H9 (cell line): ENCODE results near the gene DDC. TPM values are rescaled to one million over a fixed set of nuclear protein-coding genes. Genes with fewer than 3 reads are reported as not detected.

ENCODE experiments used
- DNase-seq: peaks from one replicate; pipeline ENCODE4 v3.0.0-alpha.2; 2017
- H2AFZ ChIP-seq: one replicate; pipeline ENCODE4 v1.6.1; 2013; ENCODE audit warnings: mild to moderate bottlenecking, low read length, control low read depth, moderate library complexity
- H2AK5ac ChIP-seq: 2 replicates; pipeline ENCODE4 v1.6.1; 2013; ENCODE audit warnings: low read length, control low read depth, mixed read lengths; ENCODE audit not compliant: insufficient read length
- H2BK120ac ChIP-seq: one replicate; pipeline ENCODE4 v1.6.1; 2013; ENCODE audit warnings: low read depth, mild to moderate bottlenecking, low read length, control low read depth, inconsistent platforms; ENCODE audit not compliant: poor library complexity, severe bottlenecking
- H2BK12ac ChIP-seq: 2 replicates; pipeline ENCODE4 v1.6.1; 2013; ENCODE audit warnings: low read length, control low read depth, mixed read lengths, low read depth; ENCODE audit not compliant: insufficient read length
- H2BK15ac ChIP-seq: 2 replicates; pipeline ENCODE4 v1.6.1; 2013; ENCODE audit warnings: low read depth, low read length, control low read depth
- H2BK20ac ChIP-seq: one replicate; pipeline ENCODE4 v1.6.1; 2013; ENCODE audit warnings: low read depth, mild to moderate bottlenecking, low read length, control low read depth, inconsistent platforms; ENCODE audit not compliant: poor library complexity, severe bottlenecking
- H2BK5ac ChIP-seq: 2 replicates; pipeline ENCODE4 v1.6.1; 2013; ENCODE audit warnings: low read length, control low read depth, mixed read lengths; ENCODE audit not compliant: insufficient read length
- H3K14ac ChIP-seq: 2 replicates; pipeline ENCODE4 v1.6.1; 2013; ENCODE audit warnings: low read length, control low read depth; ENCODE audit not compliant: insufficient read depth
- H3K18ac ChIP-seq: 2 replicates; pipeline ENCODE4 v1.6.1; 2013; ENCODE audit warnings: low read depth, mild to moderate bottlenecking, mixed read lengths, low read length, control low read depth; ENCODE audit not compliant: insufficient read length
- H3K23ac ChIP-seq: 2 replicates; pipeline ENCODE4 v1.6.1; 2013; ENCODE audit warnings: low read length, control low read depth, mixed read lengths, low read depth; ENCODE audit not compliant: insufficient read length
- H3K23me2 ChIP-seq: 2 replicates; pipeline ENCODE4 v1.6.1; 2013; ENCODE audit warnings: low read depth, mild to moderate bottlenecking, mixed read lengths, low read length, control low read depth; ENCODE audit not compliant: insufficient read length, poor library complexity, severe bottlenecking
- H3K27ac ChIP-seq: 2 replicates; pipeline ENCODE4 v1.5.1; 2013; ENCODE audit warnings: low read length, control low read depth, mixed read lengths, low read depth; ENCODE audit not compliant: insufficient read length
- H3K27me3 ChIP-seq: 2 replicates; pipeline ENCODE4 v1.6.1; 2013; ENCODE audit warnings: low read length, control low read depth, inconsistent platforms; ENCODE audit not compliant: insufficient read depth
- H3K4ac ChIP-seq: 2 replicates; pipeline ENCODE4 v1.6.1; 2013; ENCODE audit warnings: low read depth, mild to moderate bottlenecking, control low read depth, inconsistent platforms, low read length, moderate library complexity
- H3K4me1 ChIP-seq: 2 replicates; pipeline ENCODE4 v1.6.1; 2013; ENCODE audit warnings: low read length, control low read depth, inconsistent platforms; ENCODE audit not compliant: insufficient read depth
- H3K4me2 ChIP-seq: 2 replicates; pipeline ENCODE4 v1.6.1; 2013; ENCODE audit warnings: low read length, control low read depth, mixed read lengths; ENCODE audit not compliant: insufficient read length, insufficient read depth
- H3K56ac ChIP-seq: 2 replicates; pipeline ENCODE4 v1.6.1; 2013; ENCODE audit warnings: low read depth, mild to moderate bottlenecking, mixed read lengths, low read length, control low read depth; ENCODE audit not compliant: insufficient read length
- H3K79me1 ChIP-seq: 2 replicates; pipeline ENCODE4 v1.6.1; 2013; ENCODE audit warnings: low read depth, mild to moderate bottlenecking, moderate library complexity, low read length, control low read depth, inconsistent platforms; ENCODE audit not compliant: insufficient read depth, poor library complexity, severe bottlenecking
- H3K79me2 ChIP-seq: 2 replicates; pipeline ENCODE4 v1.6.1; 2013; ENCODE audit warnings: low read length, control low read depth, inconsistent platforms; ENCODE audit not compliant: insufficient read depth
- H3K9ac ChIP-seq: 2 replicates; pipeline ENCODE4 v1.6.1; 2013; ENCODE audit warnings: low read length, control low read depth, mixed read lengths; ENCODE audit not compliant: insufficient read length; ENCODE audit errors: extremely low read depth
- H3K9me3 ChIP-seq: one replicate; pipeline ENCODE4 v1.6.1; 2013; ENCODE audit warnings: low read depth, low read length, inconsistent platforms; ENCODE audit not compliant: control insufficient read depth
- H3T11ph ChIP-seq: one replicate; pipeline ENCODE4 v1.6.1; 2013; ENCODE audit warnings: mild to moderate bottlenecking, low read length, control low read depth, inconsistent platforms
- H4K20me1 ChIP-seq: one replicate; pipeline ENCODE4 v1.6.1; 2013; ENCODE audit not compliant: control insufficient read depth, insufficient read length, insufficient read depth
- H4K5ac ChIP-seq: 2 replicates; pipeline ENCODE4 v1.6.1; 2013; ENCODE audit warnings: low read depth, mild to moderate bottlenecking, mixed read lengths, low read length, control low read depth; ENCODE audit not compliant: insufficient read length
- H4K8ac ChIP-seq: replicated peaks from 2 replicates; pipeline ENCODE4 v1.6.1; 2013; ENCODE audit warnings: low read length, control low read depth, mixed read lengths, low read depth; ENCODE audit not compliant: insufficient read length
- H4K91ac ChIP-seq: 2 replicates; pipeline ENCODE4 v1.6.1; 2013; ENCODE audit warnings: low read depth, mild to moderate bottlenecking, moderate library complexity, mixed read lengths, low read length, control low read depth; ENCODE audit not compliant: insufficient read length
- H3K27ac Mint-ChIP-seq, 3 experiments: 2 replicates in 2 of 3; 3 replicates in 1 of 3; pipeline ENCODE4 v1.8.0; 2020 to 2021; ENCODE audit warnings: mixed read lengths in 3 of 3, mild to moderate bottlenecking in 1 of 3, moderate library complexity in 1 of 3
- H3K27me3 Mint-ChIP-seq: 2 replicates; pipeline ENCODE4 v1.8.0; 2021; ENCODE audit warnings: low read depth, mild to moderate bottlenecking, moderate library complexity, mixed read lengths
- H3K36me3 Mint-ChIP-seq, 3 experiments: 2 replicates in 2 of 3; 3 replicates in 1 of 3; pipeline ENCODE4 v1.8.0; 2020 to 2021; ENCODE audit warnings: low read depth in 3 of 3, mixed read lengths in 3 of 3; ENCODE audit not compliant: insufficient read depth in 1 of 3
- H3K4me1 Mint-ChIP-seq, 2 experiments: 2 replicates each; pipeline ENCODE4 v1.8.0; 2020; ENCODE audit warnings: mixed read lengths in 2 of 2
- H3K4me3 Mint-ChIP-seq, 2 experiments: 2 replicates in 1 of 2; 3 replicates in 1 of 2; pipeline ENCODE4 v1.8.0; 2020 to 2021; ENCODE audit warnings: mild to moderate bottlenecking in 2 of 2, mixed read lengths in 2 of 2, moderate library complexity in 1 of 2
- H3K9me3 Mint-ChIP-seq, 2 experiments: 2 replicates in 1 of 2; 3 replicates in 1 of 2; pipeline ENCODE4 v1.8.0; 2020; ENCODE audit warnings: mild to moderate bottlenecking in 2 of 2, mixed read lengths in 2 of 2, moderate library complexity in 1 of 2
- WGBS: extraction: QIAGEN DNeasy Blood & Tissue Kit; methylation state at CpG from one replicate; pipeline ENCODE4 v1.1.7; 2013; ENCODE audit warnings: missing lambda C conversion rate, low lambda C conversion rate, mixed read lengths; ENCODE audit not compliant: insufficient read length; ENCODE audit errors: extremely low coverage; 5-methylcytosine and 5-hydroxymethylcytosine counted together
- total RNA-seq: library from RNA; stranded (reverse); gene quantifications from 2 replicates; pipeline ENCODE4 v1.2.1, GENCODE V29; 2021
- TF ChIP-seq, protein P1 (sequence below): fragments of 200-600 bp; sonication (generic); conservative IDR thresholded peaks from 3 replicates; pipeline ENCODE4 v1.8.0; 2021; ENCODE audit warnings: antibody characterized with exemption, mild to moderate bottlenecking

The DDC gene
- total RNA-seq, 1 experiment from 2014 or later, result not detected

DNA sequence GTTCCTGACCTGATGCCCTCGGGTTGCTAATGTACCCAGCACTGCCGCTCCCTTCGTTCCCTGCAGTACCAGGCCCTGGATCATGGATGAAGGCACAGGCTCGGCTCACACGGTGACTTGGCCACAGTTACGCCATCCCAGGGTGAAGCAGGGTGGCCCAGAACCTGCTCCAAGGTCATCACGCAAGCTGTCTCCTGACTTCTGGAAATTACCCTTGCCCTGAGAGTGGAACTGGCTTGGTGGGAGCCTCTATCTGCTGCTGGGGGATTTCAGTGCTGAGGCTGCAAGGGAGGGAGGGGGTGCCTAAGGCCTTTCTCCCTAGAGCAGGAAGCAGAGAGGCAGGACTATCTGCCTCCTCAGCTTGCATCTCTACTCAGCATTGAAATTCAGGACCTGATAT lies 151.6 kb downstream of the DDC start:
- H3T11ph ChIP-seq, result no peak overlapping the region
- no peak overlapping the region for H3K56ac ChIP-seq
- H3K23ac ChIP-seq, result no peak overlapping the region
- no peaks in the 10 kb centered on the region; the same call in 1 of the 2 replicates for H3K4me1 ChIP-seq
- Mint-ChIP-seq H3K27ac (no peak overlapping the region), H3K27me3 (peaks cover 1% of the 10 kb centered on the region; the same call in 1 of the 2 replicates), H3K4me3 (no peak overlapping the region), H3K36me3 (no peaks in the 10 kb centered on the region), H3K9me3 (no peaks in the 10 kb centered on the region), H3K4me1 (peaks cover 8 to 9% of the 10 kb centered on the region in 2 experiments)
- peak overlapping the region; percentile 50 for H3K18ac ChIP-seq
- no peaks in the 10 kb centered on the region for H3K27me3 ChIP-seq
- H2BK5ac ChIP-seq, result no peak overlapping the region
- H2AK5ac ChIP-seq, result no peak overlapping the region
- WGBS, result no CpG with 5 or more reads among the region's 7 CpGs
- H3K14ac ChIP-seq, result no peak overlapping the region
- no peak overlapping the region for H3K4me2 ChIP-seq
- H2AFZ ChIP-seq, result no peak overlapping the region
- H3K79me1 ChIP-seq, result no peaks in the 10 kb centered on the region
- TF ChIP-seq, protein P1, sequence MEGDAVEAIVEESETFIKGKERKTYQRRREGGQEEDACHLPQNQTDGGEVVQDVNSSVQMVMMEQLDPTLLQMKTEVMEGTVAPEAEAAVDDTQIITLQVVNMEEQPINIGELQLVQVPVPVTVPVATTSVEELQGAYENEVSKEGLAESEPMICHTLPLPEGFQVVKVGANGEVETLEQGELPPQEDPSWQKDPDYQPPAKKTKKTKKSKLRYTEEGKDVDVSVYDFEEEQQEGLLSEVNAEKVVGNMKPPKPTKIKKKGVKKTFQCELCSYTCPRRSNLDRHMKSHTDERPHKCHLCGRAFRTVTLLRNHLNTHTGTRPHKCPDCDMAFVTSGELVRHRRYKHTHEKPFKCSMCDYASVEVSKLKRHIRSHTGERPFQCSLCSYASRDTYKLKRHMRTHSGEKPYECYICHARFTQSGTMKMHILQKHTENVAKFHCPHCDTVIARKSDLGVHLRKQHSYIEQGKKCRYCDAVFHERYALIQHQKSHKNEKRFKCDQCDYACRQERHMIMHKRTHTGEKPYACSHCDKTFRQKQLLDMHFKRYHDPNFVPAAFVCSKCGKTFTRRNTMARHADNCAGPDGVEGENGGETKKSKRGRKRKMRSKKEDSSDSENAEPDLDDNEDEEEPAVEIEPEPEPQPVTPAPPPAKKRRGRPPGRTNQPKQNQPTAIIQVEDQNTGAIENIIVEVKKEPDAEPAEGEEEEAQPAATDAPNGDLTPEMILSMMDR, result no peak
- H2BK15ac ChIP-seq, result no peak overlapping the region
- no peak overlapping the region for H2BK120ac ChIP-seq
- H4K8ac ChIP-seq, result no peak overlapping the region
- H3K4ac ChIP-seq, result no peak overlapping the region
- no peaks in the 10 kb centered on the region for H4K20me1 ChIP-seq
- H3K9me3 ChIP-seq, result no peaks in the 10 kb centered on the region
- no peak overlapping the region for H2BK20ac ChIP-seq
- DNase-seq, result no peak
- no peak overlapping the region for H2BK12ac ChIP-seq
- no peaks in the 10 kb centered on the region for H3K79me2 ChIP-seq
- H4K5ac ChIP-seq, result no peak overlapping the region
- no peak overlapping the region for H4K91ac ChIP-seq
- H3K27ac ChIP-seq, result no peak overlapping the region
- no peak overlapping the region for H3K9ac ChIP-seq
- no peaks in the 10 kb centered on the region for H3K23me2 ChIP-seq
